Liver (tissue), 9 donors: ENCODE data around the gene LIX1L. TPM values are rescaled to one million over a fixed set of nuclear protein-coding genes. Genes with fewer than 3 reads are reported as not detected.

Experiments used
- DNase-seq: peaks from one replicate; pipeline ENCODE4 v3.0.0-alpha.2; 2017; ENCODE audit warnings: low spot score
- H3K27ac ChIP-seq, 2 donors: one replicate each; pipeline ENCODE4 v1.7.0; 2013; ENCODE audit warnings: inconsistent platforms in 2 of 2, low read length in 2 of 2, control low read depth in 1 of 2, low read depth in 1 of 2, mild to moderate bottlenecking in 1 of 2
- H3K27me3 ChIP-seq, 4 donors: one replicate each; pipeline versions ENCODE4 v1.6.1 to v1.7.0; 2013; ENCODE audit warnings: low read length in 3 of 4, inconsistent platforms in 1 of 4, mild to moderate bottlenecking in 1 of 4, moderate library complexity in 1 of 4; ENCODE audit not compliant: control insufficient read depth in 4 of 4, insufficient read depth in 4 of 4
- H3K36me3 ChIP-seq, 4 donors: one replicate each; pipeline versions ENCODE4 v1.6.1 to v1.7.0; 2013; ENCODE audit warnings: low read length in 3 of 4, mild to moderate bottlenecking in 3 of 4, low read depth in 1 of 4, moderate library complexity in 1 of 4; ENCODE audit not compliant: control insufficient read depth in 4 of 4, insufficient read depth in 3 of 4
- H3K4me1 ChIP-seq, 4 donors: one replicate each; pipeline versions ENCODE4 v1.6.1 to v1.7.0; 2013; ENCODE audit warnings: low read length in 3 of 4, mild to moderate bottlenecking in 3 of 4, moderate library complexity in 1 of 4; ENCODE audit not compliant: control insufficient read depth in 4 of 4, insufficient read depth in 4 of 4
- H3K4me3 ChIP-seq, 3 donors: one replicate each; pipeline versions ENCODE4 v1.6.1 to v1.7.0; 2013; ENCODE audit warnings: low read length in 3 of 3, control low read depth in 1 of 3, low read depth in 1 of 3, mild to moderate bottlenecking in 1 of 3
- H3K9ac ChIP-seq, 2 donors: one replicate each; pipeline ENCODE4 v1.7.0; 2013; ENCODE audit warnings: low read length in 2 of 2, mild to moderate bottlenecking in 2 of 2, moderate library complexity in 2 of 2, control low read depth in 1 of 2, low read depth in 1 of 2
- H3K9me3 ChIP-seq, 4 donors: one replicate each; pipeline versions ENCODE4 v1.6.1 to v1.7.0; 2013; ENCODE audit warnings: low read length in 3 of 4; ENCODE audit not compliant: control insufficient read depth in 4 of 4
- CTCF ChIP-seq: fragments of 150-350 bp; IDR thresholded peaks from 2 replicates; pipeline ENCODE4 v1.5.1; 2017; ENCODE audit warnings: improper control_type of control experiment, low read depth, low read length; ENCODE audit not compliant: missing input control
- EGR1 ChIP-seq, 2 donors: IDR thresholded peaks; 2 replicates each; pipeline ENCODE4 v1.6.1; 2016 to 2018; ENCODE audit warnings: antibody characterized with exemption in 2 of 2, low read depth in 2 of 2
- FOXA1 ChIP-seq: IDR thresholded peaks from 2 replicates; pipeline ENCODE4 v1.6.1; 2016; ENCODE audit warnings: antibody characterized with exemption
- GABPA ChIP-seq, 2 donors: IDR thresholded peaks in 1 of 2; conservative IDR thresholded peaks in 1 of 2; 2 replicates each; pipeline ENCODE4 v1.6.1; 2016; ENCODE audit warnings: antibody characterized with exemption in 2 of 2, mild to moderate bottlenecking in 1 of 2, moderate library complexity in 1 of 2
- HNF4G ChIP-seq: IDR thresholded peaks from 2 replicates; pipeline ENCODE4 v1.6.1; 2016; ENCODE audit warnings: antibody characterized with exemption
- JUND ChIP-seq, 2 donors: IDR thresholded peaks; 2 replicates each; pipeline ENCODE4 v1.6.1; 2016; ENCODE audit warnings: antibody characterized with exemption in 2 of 2
- MAX ChIP-seq: IDR thresholded peaks from 2 replicates; pipeline ENCODE4 v1.6.1; 2016; ENCODE audit warnings: antibody characterized with exemption
- NR2F2 ChIP-seq: IDR thresholded peaks from 2 replicates; pipeline ENCODE4 v1.6.1; 2016; ENCODE audit warnings: antibody characterized with exemption
- RAD21 ChIP-seq, 2 donors: IDR thresholded peaks; 2 replicates each; pipeline ENCODE4 v1.6.1; 2016; ENCODE audit warnings: antibody characterized with exemption in 2 of 2, mild to moderate bottlenecking in 2 of 2
- REST ChIP-seq: IDR thresholded peaks from 2 replicates; pipeline ENCODE4 v1.6.1; 2016; ENCODE audit warnings: antibody characterized with exemption, mild to moderate bottlenecking
- RXRA ChIP-seq, 2 donors: IDR thresholded peaks; 2 replicates each; pipeline ENCODE4 v1.6.1; 2017 to 2018; ENCODE audit warnings: antibody characterized with exemption in 2 of 2, mild to moderate bottlenecking in 1 of 2
- YY1 ChIP-seq: IDR thresholded peaks from 2 replicates; pipeline ENCODE4 v1.6.1; 2016; ENCODE audit warnings: antibody characterized with exemption, mild to moderate bottlenecking
- ZBTB33 ChIP-seq: IDR thresholded peaks from 2 replicates; pipeline ENCODE4 v1.6.1; 2016; ENCODE audit warnings: antibody characterized with exemption
- WGBS: extraction: QIAGEN DNeasy Blood & Tissue Kit; methylation state at CpG from one replicate; pipeline ENCODE4 v1.1.7; 2013; 5-methylcytosine and 5-hydroxymethylcytosine counted together
- polyA plus RNA-seq, 2 donors: library from polyadenylated mRNA; stranded (reverse) in 1 of 2; unstranded in 1 of 2; fragments of 200-250 nt in 1 of 2; fragments of >200 nt in 1 of 2; fragmentation: Nextera tagmentation in 1 of 2; extraction: Ambion mirVana in 1 of 2; gene quantifications; one replicate each; pipeline versions ENCODE4 v1.2.1 to v1.2.3, GENCODE V29; 2013 to 2015
- total RNA-seq, 2 donors: library from RNA; depleted of rRNA; stranded (reverse); fragments of >200 nt; gene quantifications; one replicate each; pipeline ENCODE4 v1.2.3, GENCODE V29; 2014
- donor health status: healthy.
- donor health status: healthy.
- donor health status: healthy.
- donor health status: healthy.
- donor health status: healthy.

LIX1L gene
- total and polyA plus RNA-seq, 4 donors: 4.6 to 8.6 (median 6.3) TPM

- TF ChIP-seq ZBTB33 (peak; percentile 97), RAD21 (IDR thresholded peaks at IDR 0.05) (peak; percentile 57 to 60), YY1 (peak; percentile 100), JUND (IDR thresholded peaks at IDR 0.05) (peak; percentile 54 to 55), MAX (peak; percentile 55)
These were observed 30.5 kb downstream of the LIX1L start, which contains the start of gene RBM8A (continued) for GRCh38 chr1:145927063-145927886.

- Histone ChIP-seq H3K36me3 (peaks cover 0 to 3% (median 2%) of the 10 kb centered on the region in 4 donors), H3K4me3 (peak overlapping the region; percentile 66 to 96 (median 88)), H3K4me1 (peaks cover 0 to 9% (median 6%) of the 10 kb centered on the region in 4 donors), H3K9me3 (no peaks in the 10 kb centered on the region), H3K27me3 (no peaks in the 10 kb centered on the region), H3K27ac (peak overlapping the region; percentile 95 to 96), H3K9ac (peak overlapping the region; percentile 92 to 100)
- TF ChIP-seq EGR1 (IDR thresholded peaks at IDR 0.05; ENCODE audit: low read depth in 2 of 2) (no peak), NR2F2 (no peak), HNF4G (no peak), YY1 (no peak), ZBTB33 (no peak), MAX (no peak), CTCF (no peak), RXRA (IDR thresholded peaks at IDR 0.05) (no peak), RAD21 (IDR thresholded peaks at IDR 0.05) (no peak), FOXA1 (no peak), REST (no peak), GABPA (IDR thresholded peaks at IDR 0.05 in 1 of 2, conservative IDR thresholded peaks at IDR 0.05 in 1 of 2) (no peak)
- DNase-seq: no peak
- 9% methylated on average over 19 of the region's 19 CpGs for WGBS
These were observed 31.1 kb downstream of the LIX1L start for GRCh38 chr1:145926686-145927062.
